Activated CD4-positive, alpha-beta memory T cell treated with anti-CD3 and anti-CD28 coated beads for 36 hours (primary cell): ENCODE measurements around the gene PRELID1. TPM values are rescaled to one million over a fixed set of nuclear protein-coding genes. Genes with fewer than 3 reads are reported as not detected.

Source experiments
- CTCF ChIA-PET: fragments of 350-600 bp; sonication (Branson Sonifier 250); formaldehyde crosslinking; loops from one replicate; lab custom pipeline; 2021; ENCODE audit warnings: antibody characterized with exemption, inconsistent platforms; lab: Charles Lee
- POLR2A ChIA-PET: fragments of 350-600 bp; sonication (Branson Sonifier 250); formaldehyde crosslinking; loops from one replicate; lab custom pipeline; 2021; ENCODE audit warnings: antibody characterized with exemption; lab: Charles Lee
- DNase-seq: peaks from one replicate; pipeline ENCODE4 v3.0.0-alpha.2; 2020
- H3K27ac Mint-ChIP-seq: one replicate; pipeline ENCODE4 v1.8.0; 2021; ENCODE audit warnings: mixed read lengths
- H3K27me3 Mint-ChIP-seq: one replicate; pipeline ENCODE4 v1.8.0; 2021; ENCODE audit warnings: mixed read lengths
- H3K36me3 Mint-ChIP-seq: one replicate; pipeline ENCODE4 v1.8.0; 2021; ENCODE audit warnings: mixed read lengths
- H3K4me1 Mint-ChIP-seq: one replicate; pipeline ENCODE4 v1.8.0; 2021; ENCODE audit warnings: low read depth, mixed read lengths
- H3K4me3 Mint-ChIP-seq: one replicate; pipeline ENCODE4 v1.8.0; 2021; ENCODE audit warnings: mild to moderate bottlenecking, mixed read lengths
- H3K9me3 Mint-ChIP-seq: one replicate; pipeline ENCODE4 v1.8.0; 2021; ENCODE audit warnings: mixed read lengths
- intact Hi-C: fragments of 100-400 bp; cut with micrococcal nuclease; formaldehyde crosslinking; loops from one replicate; pipeline ENCODE4 v1.15.1; 2023
- total RNA-seq, 2 experiments: library from RNA; stranded (reverse); gene quantifications; one replicate each; pipeline ENCODE4 v1.2.3, GENCODE V29; 2021

Gene PRELID1
- total RNA-seq, 2 experiments from 2014 or later: 247 to 248 TPM

DNA sequence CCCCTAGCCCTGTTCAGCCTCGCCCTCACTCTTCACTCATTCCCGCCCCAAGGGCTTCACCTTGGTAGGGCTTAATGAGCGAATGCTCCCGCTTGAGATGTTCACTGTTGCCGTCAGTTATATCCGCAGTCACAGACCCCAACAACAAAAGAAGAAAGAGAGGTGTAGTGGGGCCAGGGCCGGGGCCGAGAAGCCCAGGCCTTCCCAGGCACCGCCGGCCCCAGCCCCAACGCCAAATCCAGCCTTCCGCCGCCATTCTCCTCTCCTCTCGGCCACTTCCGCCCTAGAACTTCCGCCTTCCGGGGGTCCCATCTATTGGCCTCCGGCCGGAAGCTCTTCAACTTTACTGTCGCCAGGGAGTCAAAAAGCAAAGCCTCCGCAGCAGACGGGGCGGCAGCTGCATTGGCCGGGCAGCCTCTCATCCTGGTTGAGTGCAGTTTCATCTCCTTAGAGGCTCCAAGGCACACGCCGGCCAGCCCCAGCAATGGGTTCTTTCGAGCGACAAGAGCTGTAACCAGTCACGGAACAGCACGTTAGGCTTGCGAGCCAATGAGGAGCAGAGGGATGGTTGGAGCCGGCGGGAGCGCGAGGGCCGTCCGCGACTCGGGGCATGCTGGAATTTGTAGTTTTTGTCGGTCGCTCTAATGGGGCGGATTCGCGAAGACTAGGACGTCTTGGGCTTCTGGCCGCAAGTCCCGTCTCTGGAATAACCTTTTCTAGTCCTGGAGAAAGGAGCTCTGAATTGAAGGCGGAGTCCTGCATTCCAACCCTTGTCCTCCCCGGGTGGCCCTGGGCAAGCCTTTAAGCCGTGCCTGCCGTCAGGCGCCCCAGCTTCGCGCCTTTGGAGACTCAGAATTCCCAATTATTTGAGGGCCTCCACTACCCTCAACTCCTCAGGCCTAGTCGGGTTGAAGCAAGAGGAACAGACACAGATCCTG lies 48.1 kb downstream of the PRELID1 start, which contains the start of gene LMAN2:
TSS of gene LMAN2 (minus strand) at position 277 of the 938 bp plus-strand sequence. CDS start at position 256, 21 bp downstream.
- intact Hi-C loops: loop anchor here (2.0 to 5.0 kb wide), 4 partner anchors 36 to 964 kb away; partner anchors contain the start of genes HIGD2A, NOP16 and NSD1

DNA sequence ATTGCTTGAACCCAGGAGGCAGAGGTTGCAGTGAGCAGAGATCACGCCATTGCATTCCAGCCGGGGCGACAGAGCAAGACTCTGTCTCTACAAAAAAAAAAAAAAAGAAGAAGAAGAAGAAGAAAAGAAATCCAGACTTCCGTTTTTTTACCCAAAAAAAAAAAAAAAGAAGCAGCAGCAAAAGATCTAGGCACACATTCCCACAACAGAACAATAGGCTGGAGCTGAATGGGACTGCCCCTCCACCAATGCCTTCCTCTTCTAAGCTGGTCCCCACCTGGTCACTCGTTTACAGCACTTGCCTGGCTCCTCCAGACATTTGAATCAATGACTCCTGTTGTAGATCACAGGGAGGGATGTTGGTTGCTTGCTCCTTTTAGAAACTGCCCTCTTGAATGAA lies 49.5 kb downstream of the PRELID1 start:
- ChIA-PET CTCF (interaction anchor here (3.0 to 5.7 kb wide), 4 partner anchors 18 to 50 kb away, joined by 15 to 33 read pairs (median 23); no protein-coding TSS in a partner anchor), POLR2A (interaction anchor here (0.7 kb wide), 1 partner anchor 91 kb away, joined by 3 read pairs; no protein-coding TSS in a partner anchor)
- Mint-ChIP-seq H3K9me3 (peaks cover 9% of the 10 kb centered on the region), H3K4me1 (peaks cover 62% of the 10 kb centered on the region), H3K4me3 (no peak overlapping the region), H3K36me3 (peaks cover 3% of the 10 kb centered on the region), H3K27ac (no peak overlapping the region), H3K27me3 (no peaks in the 10 kb centered on the region)
- DNase-seq: no peak
- intact Hi-C loops: loop anchor here (5.0 kb wide), 3 partner anchors 34 to 966 kb away; partner anchors contain the start of genes HIGD2A, NOP16 and NSD1

More for the DNA sequence above, 48.1 kb downstream of the PRELID1 start, which contains the start of gene LMAN2:
- ChIA-PET CTCF (interaction anchor here (0.8 to 5.7 kb wide), 18 partner anchors 8 to 238 kb away, joined by 3 to 33 read pairs (median 4); partner anchors contain the start of genes PRELID1 and RAB24), POLR2A (interaction anchor here (0.6 to 2.5 kb wide), 14 partner anchors 9 to 852 kb away, joined by 3 to 12 read pairs (median 6); partner anchors contain the start of genes B4GALT7, GRK6, MXD3 and PDLIM7)
- Mint-ChIP-seq H3K36me3 (peaks cover 10% of the 10 kb centered on the region), H3K4me3 (peak within 1 kb of the TSS; percentile 96), H3K27ac (peak within 1 kb of the TSS; percentile 99), H3K4me1 (peaks cover 64% of the 10 kb centered on the region), H3K27me3 (no peaks in the 10 kb centered on the region), H3K9me3 (peaks cover 9% of the 10 kb centered on the region)
- peak; percentile 95 for DNase-seq

DNA sequence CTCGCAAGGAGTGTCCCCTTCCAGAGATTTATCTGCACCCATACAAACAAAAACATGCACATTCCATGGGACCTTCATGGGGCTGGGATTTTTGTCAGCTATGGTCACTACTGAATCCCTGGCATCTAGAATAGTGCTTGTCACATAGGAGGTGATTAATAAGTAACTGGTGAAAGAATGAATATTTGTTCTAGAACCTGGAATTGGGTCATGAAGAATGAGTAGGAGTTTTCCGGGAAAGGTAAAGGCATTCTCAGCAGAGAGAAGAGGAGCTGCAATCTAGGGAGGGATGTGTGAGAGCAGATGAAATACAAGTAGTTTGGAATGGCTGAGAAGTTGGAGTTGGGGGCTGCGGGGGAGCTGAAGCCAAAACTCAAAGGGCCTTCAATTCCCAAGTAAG lies 50.7 kb downstream of the PRELID1 start:
- Mint-ChIP-seq H3K4me1 (peaks cover 62% of the 10 kb centered on the region), H3K27me3 (no peaks in the 10 kb centered on the region)

DNA sequence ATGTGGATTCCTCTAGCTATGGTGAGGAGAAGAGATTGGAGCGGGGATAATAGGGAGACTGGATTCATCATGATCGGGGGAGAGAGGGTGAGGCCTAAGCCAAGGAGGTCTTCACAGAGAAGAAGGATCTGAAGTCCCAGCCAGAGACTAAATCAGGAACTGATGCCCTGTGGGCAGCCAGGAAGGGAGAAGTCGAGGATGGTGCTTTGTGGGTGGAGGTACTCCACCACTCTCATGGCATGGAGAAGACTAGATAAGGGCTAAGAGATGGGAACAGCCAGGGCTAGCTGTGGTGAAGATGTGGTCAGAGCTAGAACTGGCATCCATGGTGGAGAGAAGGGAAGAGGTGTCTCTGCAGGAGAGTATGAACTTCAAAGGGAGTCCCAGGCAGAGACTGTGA lies 51.1 kb downstream of the PRELID1 start:
- intact Hi-C loops: loop anchor here (5.0 kb wide), 3 partner anchors 33 to 967 kb away; partner anchors contain the start of genes HIGD2A, NOP16 and NSD1
- Mint-ChIP-seq H3K36me3 (peaks cover 3% of the 10 kb centered on the region), H3K27ac (no peak overlapping the region), H3K9me3 (peaks cover 9% of the 10 kb centered on the region), H3K4me3 (no peak overlapping the region), H3K4me1 (peaks cover 62% of the 10 kb centered on the region), H3K27me3 (no peaks in the 10 kb centered on the region)
- no peak for DNase-seq
- ChIA-PET POLR2A (no interaction called here), CTCF (interaction anchor here (0.6 to 8.7 kb wide), 4 partner anchors 10 to 101 kb away, joined by 4 to 66 read pairs (median 5); no protein-coding TSS in a partner anchor)

More for the DNA sequence above, 50.7 kb downstream of the PRELID1 start:
- H3K36me3 Mint-ChIP-seq: peaks cover 3% of the 10 kb centered on the region
- ChIA-PET POLR2A (no interaction called here), CTCF (interaction anchor here (1.2 to 8.7 kb wide), 3 partner anchors 17 to 101 kb away, joined by 5 to 66 read pairs (median 33); no protein-coding TSS in a partner anchor)
- intact Hi-C loops: loop anchor here (5.0 kb wide), 3 partner anchors 33 to 967 kb away; partner anchors contain the start of genes HIGD2A, NOP16 and NSD1
- H3K27ac Mint-ChIP-seq: no peak overlapping the region
- no peak for DNase-seq
- no peak overlapping the region for H3K4me3 Mint-ChIP-seq
- peaks cover 9% of the 10 kb centered on the region for H3K9me3 Mint-ChIP-seq

DNA sequence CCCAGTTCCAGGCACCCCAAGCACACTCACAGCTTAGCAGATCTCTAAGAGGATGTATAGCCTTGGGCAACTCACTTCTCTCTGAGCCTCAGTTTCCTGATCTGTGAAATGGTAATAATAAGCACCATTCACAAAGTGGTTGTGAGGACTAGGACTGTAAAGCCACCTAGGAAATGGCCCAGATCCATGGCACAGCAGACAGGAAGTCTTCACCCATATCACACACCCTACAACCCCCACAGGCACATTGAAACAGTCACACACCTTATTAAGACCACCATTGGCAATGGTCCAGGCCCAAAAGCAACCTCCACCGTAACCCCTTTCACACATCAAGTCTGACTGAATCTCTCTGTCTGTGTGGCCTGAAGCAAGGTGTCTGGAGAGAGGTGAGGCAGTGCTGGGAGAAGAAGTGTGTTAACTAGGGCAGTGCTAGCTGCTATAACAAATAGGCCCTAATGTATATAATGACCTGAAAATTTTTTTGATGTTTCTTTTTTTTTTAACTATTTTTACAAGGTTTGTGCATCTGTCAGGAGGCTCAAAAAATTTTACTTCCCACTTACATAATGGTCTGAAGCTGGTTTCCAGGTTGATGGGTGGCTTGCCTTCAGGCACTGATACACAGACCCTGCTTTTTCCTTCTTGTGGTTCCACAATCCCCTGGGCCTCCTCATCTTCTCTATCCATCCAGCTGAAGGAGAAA lies 51.7 kb downstream of the PRELID1 start:
- H3K27me3 Mint-ChIP-seq: no peaks in the 10 kb centered on the region
- ChIA-PET CTCF (interaction anchor here (0.6 to 8.7 kb wide), 3 partner anchors 9 to 47 kb away, joined by 4 to 66 read pairs (median 5); no protein-coding TSS in a partner anchor), POLR2A (no interaction called here)
- H3K36me3 Mint-ChIP-seq: peaks cover 3% of the 10 kb centered on the region
- intact Hi-C loops: no loop called here
- no peak for DNase-seq
- H3K4me1 Mint-ChIP-seq: peaks cover 62% of the 10 kb centered on the region
- peaks cover 9% of the 10 kb centered on the region for H3K9me3 Mint-ChIP-seq
- H3K27ac Mint-ChIP-seq: no peak overlapping the region
- H3K4me3 Mint-ChIP-seq: peak overlapping the region; percentile 14

DNA sequence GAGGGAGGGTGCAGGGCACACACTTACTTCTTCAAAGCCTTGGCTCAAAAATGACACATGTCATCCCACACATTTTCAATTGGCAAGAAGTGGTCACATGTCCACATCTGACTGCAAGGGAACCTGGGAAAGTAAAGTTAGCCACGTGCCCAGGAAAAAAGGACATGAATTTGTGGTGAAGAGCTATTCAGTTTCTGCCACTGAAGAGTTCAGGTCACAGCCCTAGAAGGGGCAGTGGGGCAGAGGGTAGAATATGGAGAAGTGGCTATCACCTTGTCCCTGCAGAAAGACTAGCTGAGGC lies 52.2 kb downstream of the PRELID1 start:
- intact Hi-C loops: loop anchor here (2.0 kb wide), 1 partner anchor 73 kb away; no protein-coding TSS in a partner anchor
- H3K27ac Mint-ChIP-seq: no peak overlapping the region
- H3K27me3 Mint-ChIP-seq: no peaks in the 10 kb centered on the region
- ChIA-PET POLR2A (no interaction called here), CTCF (interaction anchor here (1.3 to 8.7 kb wide), 4 partner anchors 23 to 102 kb away, joined by 3 to 66 read pairs (median 4); no protein-coding TSS in a partner anchor)
- peaks cover 3% of the 10 kb centered on the region for H3K36me3 Mint-ChIP-seq
- H3K9me3 Mint-ChIP-seq: peaks cover 9% of the 10 kb centered on the region
- DNase-seq: no peak
- H3K4me3 Mint-ChIP-seq: no peak overlapping the region
- H3K4me1 Mint-ChIP-seq: peaks cover 60% of the 10 kb centered on the region

Other genes starting within 250 kb of the PRELID1 start
- gene FGFR4, start 216.9 kb upstream of the PRELID1 start, total RNA-seq: under 1 TPM; 0.76 to 0.87 TPM
- gene NSD1, start 170.0 kb upstream of the PRELID1 start, total RNA-seq: 10 to 100 TPM; 54.6 to 55.5 TPM
- gene RAB24, start 80 bp upstream of the PRELID1 start, total RNA-seq: 10 to 100 TPM; 21.7 to 22.1 TPM
- gene MXD3, start 8.1 kb downstream of the PRELID1 start, total RNA-seq: 10 to 100 TPM; 31.2 to 33.4 TPM
- gene LMAN2, start 47.9 kb downstream of the PRELID1 start, total RNA-seq: 100 to 1,000 TPM in 1 of 2 experiments, 10 to 100 TPM in 1; 98.3 to 104 TPM
- gene RGS14, start 54.1 kb downstream of the PRELID1 start, total RNA-seq: 10 to 100 TPM; 43.9 to 47.2 TPM
- under 1 TPM in 1 of 2 experiments, not detected in 1; 0.15 TPM for gene SLC34A1, start 80.6 kb downstream of the PRELID1 start, total RNA-seq
- gene PFN3, start 96.9 kb downstream of the PRELID1 start, total RNA-seq: not detected
- 1 to 10 TPM; 5.1 to 5.9 TPM for gene F12, start 105.8 kb downstream of the PRELID1 start, total RNA-seq
- 100 to 1,000 TPM; 177 to 178 TPM for gene GRK6, start 122.9 kb downstream of the PRELID1 start, total RNA-seq
- gene PRR7, start 143.0 kb downstream of the PRELID1 start, total RNA-seq: 10 to 100 TPM; 13.3 to 13.6 TPM
- gene DBN1, start 169.8 kb downstream of the PRELID1 start, total RNA-seq: 10 to 100 TPM; 12.1 to 15.9 TPM
- gene PDLIM7, start 193.8 kb downstream of the PRELID1 start, total RNA-seq: 10 to 100 TPM; 50.2 to 56.6 TPM
- gene DOK3, start 206.0 kb downstream of the PRELID1 start, total RNA-seq: 1 to 10 TPM in 1 of 2 experiments, under 1 TPM in 1; 0.52 to 1.3 TPM
- gene DDX41, start 213.2 kb downstream of the PRELID1 start, total RNA-seq: 100 to 1,000 TPM; 143 to 145 TPM